Natural killer cell (primary cell): Measurements from ENCODE around the gene TTC23. TPM values are rescaled to one million over a fixed set of nuclear protein-coding genes. Genes with fewer than 3 reads are reported as not detected.

Experiments used
- ATAC-seq, 3 donors: fragments of 150-1000 bp in 2 of 3; fragments of 200-7000 bp in 1 of 3; cut with Tn5 transposase; 1 replicate in 1 of 3; 2 replicates in 2 of 3; pipeline ENCODE4 v1.10.0; 2021; ENCODE audit warnings: mild to moderate bottlenecking in 2 of 3, moderate library complexity in 2 of 3
- DNase-seq, 2 donors: peaks; one replicate each; pipeline versions ENCODE4 v3.0.0 to v3.0.0-alpha.2; 2013 to 2021; ENCODE audit warnings: mixed read lengths in 1 of 2
- H3K27ac ChIP-seq: one replicate; pipeline ENCODE4 v1.5.1; 2013; ENCODE audit warnings: mild to moderate bottlenecking, low read length
- H3K27me3 ChIP-seq: one replicate; pipeline ENCODE4 v1.6.1; 2013; ENCODE audit warnings: low read length; ENCODE audit not compliant: control insufficient read depth, insufficient read depth
- H3K36me3 ChIP-seq: one replicate; pipeline ENCODE4 v1.6.1; 2013; ENCODE audit warnings: low read length; ENCODE audit not compliant: control insufficient read depth, insufficient read depth
- H3K4me1 ChIP-seq: one replicate; pipeline ENCODE4 v1.6.1; 2013; ENCODE audit warnings: low read length; ENCODE audit not compliant: control insufficient read depth, insufficient read depth
- H3K4me3 ChIP-seq: one replicate; pipeline ENCODE4 v1.5.1; 2013; ENCODE audit warnings: low read length
- H3K9me3 ChIP-seq: one replicate; pipeline ENCODE4 v1.6.1; 2013; ENCODE audit warnings: low read length; ENCODE audit not compliant: control insufficient read depth, insufficient read depth
- H3K27ac Mint-ChIP-seq, 2 donors: one replicate each; pipeline ENCODE4 v1.8.0; 2022; ENCODE audit warnings: mild to moderate bottlenecking in 2 of 2, mixed read lengths in 2 of 2, moderate library complexity in 1 of 2
- H3K27me3 Mint-ChIP-seq, 2 donors: one replicate each; pipeline ENCODE4 v1.8.0; 2022; ENCODE audit warnings: low read depth in 2 of 2, mixed read lengths in 2 of 2
- H3K36me3 Mint-ChIP-seq: one replicate; pipeline ENCODE4 v1.8.0; 2022; ENCODE audit warnings: mixed read lengths
- H3K4me1 Mint-ChIP-seq, 2 donors: one replicate each; pipeline ENCODE4 v1.8.0; 2022; ENCODE audit warnings: mixed read lengths in 2 of 2
- H3K4me3 Mint-ChIP-seq: one replicate; pipeline ENCODE4 v1.8.0; 2022; ENCODE audit warnings: mild to moderate bottlenecking, moderate library complexity, mixed read lengths
- H3K9me3 Mint-ChIP-seq, 2 donors: one replicate each; pipeline ENCODE4 v1.8.0; 2022; ENCODE audit warnings: mixed read lengths in 2 of 2
- CTCF ChIP-seq: fragments of 200-600 bp; IDR thresholded peaks from one replicate; pipeline ENCODE4 v1.8.0; 2022; ENCODE audit warnings: antibody characterized with exemption
- WGBS: methylation state at CpG from one replicate; pipeline ENCODE4 v1.1.7; 2013; ENCODE audit warnings: missing lambda C conversion rate; ENCODE audit not compliant: insufficient coverage; 5-methylcytosine and 5-hydroxymethylcytosine counted together
- intact Hi-C: fragments of 100-400 bp; cut with micrococcal nuclease; formaldehyde crosslinking; loops from one replicate; pipeline ENCODE4 v1.14.2; 2022
- total RNA-seq, 4 donors: library from RNA; stranded (reverse); fragments of 120-200 nt in 1 of 4; gene quantifications; one replicate each; pipeline versions ENCODE4 v1.2.3 to v1.2.4, GENCODE V29; 2013 to 2022

The TTC23 gene
- total RNA-seq, 3 donors from 2014 or later (not counting 1 experiment from before 2014, with no cell fraction given), result 0.75 to 1.1 (median 1.0) TPM

DNA sequence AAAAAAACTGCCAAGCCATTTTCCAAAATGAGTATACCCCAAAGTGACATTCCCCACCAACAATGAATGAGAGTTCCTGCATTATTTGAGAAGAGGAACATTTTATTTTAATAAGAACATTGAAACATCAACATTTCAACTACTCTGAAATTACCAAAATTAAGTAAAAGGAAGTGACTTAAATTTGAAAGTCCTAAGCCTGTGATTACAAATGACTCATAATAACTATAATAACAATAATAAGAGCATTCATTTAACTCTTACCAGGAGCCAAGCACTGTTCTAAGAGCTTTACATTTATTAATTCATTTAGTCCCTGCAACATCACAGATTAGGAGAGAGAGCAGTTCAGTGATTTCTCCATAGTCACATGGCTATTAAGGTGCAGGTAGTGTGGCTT is 34.3 kb upstream of the TTC23 start:
- no peaks in the 10 kb centered on the region for H3K36me3 Mint-ChIP-seq
- no peak overlapping the region for H3K4me3 Mint-ChIP-seq
- no peak overlapping the region for H3K4me3 ChIP-seq
- no peaks in the 10 kb centered on the region for H3K27me3 Mint-ChIP-seq
- DNase-seq, result no peak
- H3K4me1 ChIP-seq, result no peaks in the 10 kb centered on the region
- TF ChIP-seq CTCF, result no peak
- H3K27ac ChIP-seq, result no peak overlapping the region
- no peak overlapping the region for H3K27ac Mint-ChIP-seq
- ATAC-seq, result no peak
- no peaks in the 10 kb centered on the region for H3K9me3 Mint-ChIP-seq
- H3K27me3 ChIP-seq, result no peaks in the 10 kb centered on the region
- intact Hi-C loops, result no loop called here
- peaks cover 21% of the 10 kb centered on the region in 2 donors for H3K4me1 Mint-ChIP-seq
- H3K36me3 ChIP-seq, result no peaks in the 10 kb centered on the region
- no peaks in the 10 kb centered on the region for H3K9me3 ChIP-seq

DNA sequence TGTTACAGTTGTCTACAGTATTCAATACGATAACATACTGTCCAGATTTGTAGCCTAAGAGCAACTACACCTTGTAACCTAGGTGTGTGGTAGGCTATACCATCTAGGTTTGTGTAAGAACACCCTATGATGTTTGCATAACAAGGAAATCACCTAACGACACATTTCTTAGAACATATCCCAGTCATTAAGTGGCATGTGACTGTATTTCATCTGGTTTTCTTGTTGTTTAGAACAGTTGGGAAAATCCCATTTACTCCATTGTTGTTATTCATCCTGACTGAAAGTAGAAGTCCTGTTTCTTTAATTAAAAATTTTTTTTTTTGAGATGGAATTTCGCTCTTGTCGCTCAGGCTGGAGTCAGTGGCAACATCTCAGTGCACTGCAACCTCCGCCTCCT is 33.2 kb upstream of the TTC23 start:
- no peaks in the 10 kb centered on the region for H3K4me1 ChIP-seq
- Mint-ChIP-seq H3K4me1 (peaks cover 21 to 22% of the 10 kb centered on the region in 2 donors), H3K4me3 (no peak overlapping the region), H3K9me3 (no peaks in the 10 kb centered on the region), H3K36me3 (no peaks in the 10 kb centered on the region), H3K27me3 (no peaks in the 10 kb centered on the region), H3K27ac (no peak overlapping the region)
- no peak for TF ChIP-seq CTCF
- ATAC-seq (no peak), DNase-seq (no peak)
- no peak overlapping the region for H3K27ac ChIP-seq
- no peak overlapping the region for H3K4me3 ChIP-seq
- 96% methylated on average over 4 of the region's 5 CpGs for WGBS
- intact Hi-C loops, result no loop called here
- H3K9me3 ChIP-seq, result no peaks in the 10 kb centered on the region
- H3K27me3 ChIP-seq, result no peaks in the 10 kb centered on the region
- H3K36me3 ChIP-seq, result no peaks in the 10 kb centered on the region

- TF ChIP-seq CTCF, result no peak
- no peak overlapping the region for H3K27ac ChIP-seq
- H3K9me3 ChIP-seq, result no peaks in the 10 kb centered on the region
- H3K9me3 Mint-ChIP-seq, result no peaks in the 10 kb centered on the region
- H3K27me3 ChIP-seq, result no peaks in the 10 kb centered on the region
- ATAC-seq (no peak), DNase-seq (no peak)
- no peaks in the 10 kb centered on the region for H3K36me3 ChIP-seq
- peaks cover 21 to 22% of the 10 kb centered on the region in 2 donors for H3K4me1 Mint-ChIP-seq
- H3K4me1 ChIP-seq, result no peaks in the 10 kb centered on the region
- H3K4me3 Mint-ChIP-seq, result no peak overlapping the region
- no peaks in the 10 kb centered on the region for H3K27me3 Mint-ChIP-seq
- H3K27ac Mint-ChIP-seq, result no peak overlapping the region
- H3K4me3 ChIP-seq, result no peak overlapping the region
- intact Hi-C loops, result no loop called here
- H3K36me3 Mint-ChIP-seq, result no peaks in the 10 kb centered on the region
Observed at GRCh38 chr15:99282121-99282520, 32.7 kb upstream of the TTC23 start.

DNA sequence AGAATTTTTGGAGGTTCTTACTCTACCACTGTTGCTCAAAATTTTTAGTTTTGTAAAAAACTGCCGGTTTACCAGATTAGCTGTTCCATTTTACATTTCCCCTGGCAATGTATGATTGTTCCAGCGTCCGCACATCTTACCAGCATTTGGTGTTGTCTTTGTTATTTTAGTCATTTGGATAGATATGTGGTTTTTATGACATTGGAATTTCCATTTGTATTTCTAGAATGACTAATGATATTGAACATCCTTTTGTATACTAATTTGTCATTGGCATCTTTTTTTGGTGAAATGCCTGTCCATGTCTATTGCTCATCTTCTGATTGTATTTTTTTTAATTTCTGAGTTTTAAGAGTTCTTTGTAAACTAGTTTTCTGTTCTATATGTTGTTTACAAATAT is 30.4 kb upstream of the TTC23 start:
- H3K4me3 Mint-ChIP-seq, result no peak overlapping the region
- H3K9me3 Mint-ChIP-seq, result no peaks in the 10 kb centered on the region
- H3K4me3 ChIP-seq, result no peak overlapping the region
- ATAC-seq (no peak), DNase-seq (no peak)
- H3K27ac ChIP-seq, result no peak overlapping the region
- no peak for TF ChIP-seq CTCF
- no peaks in the 10 kb centered on the region for H3K9me3 ChIP-seq
- intact Hi-C loops, result no loop called here
- H3K27ac Mint-ChIP-seq, result peak overlapping the region in 1 of 2 donors; percentile 10
- H3K27me3 Mint-ChIP-seq, result no peaks in the 10 kb centered on the region
- no peaks in the 10 kb centered on the region for H3K4me1 ChIP-seq
- H3K4me1 Mint-ChIP-seq, result peaks cover 19 to 22% of the 10 kb centered on the region in 2 donors
- no peaks in the 10 kb centered on the region for H3K27me3 ChIP-seq
- 91% methylated on average over 3 of the region's 3 CpGs for WGBS
- H3K36me3 ChIP-seq, result no peaks in the 10 kb centered on the region
- H3K36me3 Mint-ChIP-seq, result no peaks in the 10 kb centered on the region
